Measurements from ENCODE around the gene VSTM2B.
"Not testable (repeated sequence)": the region's sequence is repeated elsewhere in the genome, so short reads cannot be mapped to it uniquely, and the experiment has no call there.

Gene VSTM2B

DNA sequence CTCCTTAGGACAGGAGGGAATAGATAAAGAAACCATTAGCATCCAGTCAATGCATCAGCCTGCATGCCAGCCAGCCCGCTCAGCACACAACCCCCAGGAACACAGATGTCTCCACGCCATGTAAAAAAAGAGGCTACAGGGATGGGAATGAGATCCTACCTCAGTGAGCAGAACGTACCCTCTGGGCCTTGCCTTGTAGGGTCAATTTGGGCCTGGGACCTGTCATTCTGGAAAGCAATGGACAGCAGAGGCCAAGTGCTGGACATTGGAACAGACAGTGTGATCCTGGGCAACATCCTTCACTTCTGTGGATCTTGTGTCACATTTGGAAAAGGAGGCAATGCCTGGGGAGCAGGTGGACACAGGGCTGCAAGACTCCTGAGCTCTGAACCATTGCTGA lies 26.0 kb downstream of the VSTM2B start:
- TF ChIP-seq POLR2A (IDR thresholded peaks at IDR 0.05; ENCODE audit: extremely low read depth, insufficient read length): no peak
- TF ChIP-seq MAX (IDR thresholded peaks at IDR 0.05; ENCODE audit: low read depth, low read length): no peak
- TF ChIP-seq, protein P1, sequence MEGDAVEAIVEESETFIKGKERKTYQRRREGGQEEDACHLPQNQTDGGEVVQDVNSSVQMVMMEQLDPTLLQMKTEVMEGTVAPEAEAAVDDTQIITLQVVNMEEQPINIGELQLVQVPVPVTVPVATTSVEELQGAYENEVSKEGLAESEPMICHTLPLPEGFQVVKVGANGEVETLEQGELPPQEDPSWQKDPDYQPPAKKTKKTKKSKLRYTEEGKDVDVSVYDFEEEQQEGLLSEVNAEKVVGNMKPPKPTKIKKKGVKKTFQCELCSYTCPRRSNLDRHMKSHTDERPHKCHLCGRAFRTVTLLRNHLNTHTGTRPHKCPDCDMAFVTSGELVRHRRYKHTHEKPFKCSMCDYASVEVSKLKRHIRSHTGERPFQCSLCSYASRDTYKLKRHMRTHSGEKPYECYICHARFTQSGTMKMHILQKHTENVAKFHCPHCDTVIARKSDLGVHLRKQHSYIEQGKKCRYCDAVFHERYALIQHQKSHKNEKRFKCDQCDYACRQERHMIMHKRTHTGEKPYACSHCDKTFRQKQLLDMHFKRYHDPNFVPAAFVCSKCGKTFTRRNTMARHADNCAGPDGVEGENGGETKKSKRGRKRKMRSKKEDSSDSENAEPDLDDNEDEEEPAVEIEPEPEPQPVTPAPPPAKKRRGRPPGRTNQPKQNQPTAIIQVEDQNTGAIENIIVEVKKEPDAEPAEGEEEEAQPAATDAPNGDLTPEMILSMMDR (IDR thresholded peaks at IDR 0.05; ENCODE audit: low read depth, low read length): no peak
- TF ChIP-seq MYC (IDR thresholded peaks at IDR 0.05; ENCODE audit: low read depth, low read length): no peak
- no peak overlapping the region for H3K4me3 ChIP-seq (ENCODE audit: low read depth, low read length)
- no peak for DNase-seq (ENCODE audit: low read depth)

GRCh38 chr19:29552454-29553280 lies 26.9 kb downstream of the VSTM2B start:
- H3K4me3 ChIP-seq (ENCODE audit: low read depth, low read length): no peak overlapping the region
- no peak for DNase-seq (ENCODE audit: low read depth)
- no peak for TF ChIP-seq MYC (IDR thresholded peaks at IDR 0.05; ENCODE audit: low read depth, low read length)
- no peak for TF ChIP-seq POLR2A (IDR thresholded peaks at IDR 0.05; ENCODE audit: extremely low read depth, insufficient read length)

GRCh38 chr19:29554149-29554548 lies 28.4 kb downstream of the VSTM2B start:
- no peak overlapping the region for H3K4me3 ChIP-seq (ENCODE audit: low read depth, low read length)
- no peak for TF ChIP-seq MAX (IDR thresholded peaks at IDR 0.05; ENCODE audit: low read depth, low read length)
- TF ChIP-seq, protein P1 (IDR thresholded peaks at IDR 0.05; ENCODE audit: low read depth, low read length): no peak
- TF ChIP-seq POLR2A (IDR thresholded peaks at IDR 0.05; ENCODE audit: extremely low read depth, insufficient read length): no peak
- TF ChIP-seq MYC (IDR thresholded peaks at IDR 0.05; ENCODE audit: low read depth, low read length): no peak
- DNase-seq (ENCODE audit: low read depth): no peak

- not testable (repeated sequence) for DNase-seq (ENCODE audit: low read depth); H3K4me3 ChIP-seq (ENCODE audit: low read depth, low read length)
Observed at GRCh38 chr19:29559110-29559509, 33.3 kb downstream of the VSTM2B start.

DNA sequence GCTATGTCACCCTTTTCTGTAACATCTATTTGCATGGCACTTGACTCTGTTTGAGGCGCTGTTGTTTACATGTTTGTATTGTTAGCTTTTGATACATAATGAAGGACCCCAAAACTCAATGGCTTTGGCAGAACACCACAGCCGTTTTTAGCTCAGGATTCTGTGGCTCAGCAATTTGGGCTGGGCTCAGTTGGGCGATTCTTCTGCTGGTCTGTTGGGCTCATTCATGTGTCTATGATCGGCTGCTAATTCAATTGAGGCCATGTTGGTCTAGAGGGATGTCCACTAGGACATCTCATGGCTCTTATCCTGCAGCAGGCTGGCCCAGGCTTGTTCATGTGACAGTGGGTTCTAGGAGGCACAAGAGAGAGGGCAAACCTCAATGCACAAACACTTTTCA lies 33.9 kb downstream of the VSTM2B start:
- TF ChIP-seq, protein P1 (IDR thresholded peaks at IDR 0.05; ENCODE audit: low read depth, low read length): no peak
- no peak for TF ChIP-seq MAX (IDR thresholded peaks at IDR 0.05; ENCODE audit: low read depth, low read length)
- no peak for TF ChIP-seq MYC (IDR thresholded peaks at IDR 0.05; ENCODE audit: low read depth, low read length)
- TF ChIP-seq POLR2A (IDR thresholded peaks at IDR 0.05; ENCODE audit: extremely low read depth, insufficient read length): no peak
- H3K4me3 ChIP-seq (ENCODE audit: low read depth, low read length): no peak overlapping the region
- DNase-seq (ENCODE audit: low read depth): no peak

GRCh38 chr19:29560313-29561075 lies 34.7 kb downstream of the VSTM2B start:
- TF ChIP-seq MAX (IDR thresholded peaks at IDR 0.05; ENCODE audit: low read depth, low read length): no peak
- no peak for TF ChIP-seq POLR2A (IDR thresholded peaks at IDR 0.05; ENCODE audit: extremely low read depth, insufficient read length)
- TF ChIP-seq, protein P1 (IDR thresholded peaks at IDR 0.05; ENCODE audit: low read depth, low read length): no peak
- no peak for TF ChIP-seq MYC (IDR thresholded peaks at IDR 0.05; ENCODE audit: low read depth, low read length)

More at GRCh38 chr19:29560313-29561075, 34.7 kb downstream of the VSTM2B start:
- H3K4me3 ChIP-seq (ENCODE audit: low read depth, low read length): no peak overlapping the region
- no peak for DNase-seq (ENCODE audit: low read depth)
